GM19043 (cell line): Measurements from ENCODE around the gene CDK15.
"Not testable (repeated sequence)": the region's sequence is repeated elsewhere in the genome, so short reads cannot be mapped to it uniquely, and the experiment has no call there.

Experiments used
- ATAC-seq: cut with Tn5 transposase; IDR thresholded peaks from one replicate; pipeline ENCODE4 v1.9.1; 2021; ENCODE audit warnings: low read depth; ENCODE audit not compliant: unreplicated experiment

Gene CDK15

DNA sequence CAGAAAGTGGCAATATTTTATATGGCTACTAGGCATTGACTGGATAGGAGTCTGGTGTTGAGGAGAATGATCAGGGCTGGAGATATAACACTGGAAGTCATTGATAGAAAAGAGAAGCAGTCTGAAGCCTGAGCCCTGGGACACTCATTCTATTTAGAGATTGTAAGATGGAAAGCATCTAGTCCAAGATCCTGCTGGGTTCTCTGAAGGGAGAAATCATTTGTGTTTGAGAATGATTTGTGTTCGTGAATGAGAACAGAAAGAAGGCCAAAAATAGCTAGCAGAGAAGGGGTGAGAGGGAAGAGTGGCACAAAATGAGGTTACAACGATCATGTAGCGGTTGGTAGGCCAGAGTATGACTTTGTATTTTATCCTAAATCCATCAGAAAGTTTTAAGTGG, 18.0 kb upstream of the CDK15 start:
- ATAC-seq, result no peak

DNA sequence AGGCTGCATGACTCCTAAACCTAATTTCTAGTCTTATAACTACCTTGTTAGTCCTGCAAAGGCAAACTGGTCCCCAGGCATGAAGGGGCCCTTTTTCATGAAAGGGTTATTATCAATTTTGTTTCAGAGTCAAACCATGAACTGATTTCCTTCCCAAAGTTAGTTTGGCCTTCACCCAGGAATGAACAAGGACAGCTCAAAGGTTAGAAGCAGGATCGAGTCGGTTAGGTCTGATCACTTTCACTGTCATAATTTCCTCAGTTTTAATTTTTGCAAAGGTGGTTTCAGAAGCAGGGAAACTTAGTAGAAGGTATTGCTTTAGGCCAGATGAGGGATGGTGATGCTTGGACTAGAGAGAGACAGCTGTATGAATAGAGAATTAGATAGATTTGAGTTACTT, 16.9 kb upstream of the CDK15 start:
- ATAC-seq, result no peak

GRCh38 chr2:201790291-201790690, 16.0 kb upstream of the CDK15 start:
- ATAC-seq, result no peak

DNA sequence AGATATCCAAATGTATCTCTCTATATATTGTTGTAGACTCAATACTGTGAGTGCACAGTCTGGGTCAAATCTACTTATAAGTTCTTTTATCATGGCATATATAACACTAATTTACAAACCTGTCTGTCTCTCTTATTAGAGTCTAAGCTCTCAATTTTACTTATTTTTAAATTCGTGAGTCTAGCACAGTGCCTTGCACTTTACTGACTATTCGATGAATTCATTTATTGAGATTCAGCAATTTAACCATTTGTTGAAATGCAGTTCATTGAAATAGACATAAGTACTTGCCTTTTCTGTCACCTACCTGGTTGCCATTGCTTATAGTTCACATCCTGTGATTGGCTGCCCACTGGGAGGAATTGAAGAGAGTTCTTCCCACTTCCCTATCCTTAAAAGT, 15.3 kb upstream of the CDK15 start:
- ATAC-seq, result no peak

DNA sequence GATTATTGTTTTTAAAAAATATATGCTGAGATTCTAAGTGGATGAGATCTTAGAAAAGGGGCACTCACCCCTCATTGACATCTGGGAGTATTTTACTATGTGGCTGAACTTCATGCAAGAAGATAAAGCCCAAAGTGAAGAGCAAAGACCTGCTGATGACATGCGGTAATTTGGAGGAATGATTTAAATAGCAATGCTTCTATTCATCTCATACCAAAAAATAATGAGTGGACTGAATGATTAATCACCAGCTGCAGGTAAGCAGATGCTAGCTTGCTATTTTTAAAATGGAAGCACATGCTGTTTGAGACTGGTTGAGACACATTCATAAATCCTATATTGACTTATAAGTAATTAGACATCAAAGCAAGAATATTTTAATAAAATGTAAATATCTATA, 12.7 kb upstream of the CDK15 start:
- ATAC-seq, result no peak

- ATAC-seq, result no peak
These were observed 12.0 kb upstream of the CDK15 start for GRCh38 chr2:201794294-201794693.

DNA sequence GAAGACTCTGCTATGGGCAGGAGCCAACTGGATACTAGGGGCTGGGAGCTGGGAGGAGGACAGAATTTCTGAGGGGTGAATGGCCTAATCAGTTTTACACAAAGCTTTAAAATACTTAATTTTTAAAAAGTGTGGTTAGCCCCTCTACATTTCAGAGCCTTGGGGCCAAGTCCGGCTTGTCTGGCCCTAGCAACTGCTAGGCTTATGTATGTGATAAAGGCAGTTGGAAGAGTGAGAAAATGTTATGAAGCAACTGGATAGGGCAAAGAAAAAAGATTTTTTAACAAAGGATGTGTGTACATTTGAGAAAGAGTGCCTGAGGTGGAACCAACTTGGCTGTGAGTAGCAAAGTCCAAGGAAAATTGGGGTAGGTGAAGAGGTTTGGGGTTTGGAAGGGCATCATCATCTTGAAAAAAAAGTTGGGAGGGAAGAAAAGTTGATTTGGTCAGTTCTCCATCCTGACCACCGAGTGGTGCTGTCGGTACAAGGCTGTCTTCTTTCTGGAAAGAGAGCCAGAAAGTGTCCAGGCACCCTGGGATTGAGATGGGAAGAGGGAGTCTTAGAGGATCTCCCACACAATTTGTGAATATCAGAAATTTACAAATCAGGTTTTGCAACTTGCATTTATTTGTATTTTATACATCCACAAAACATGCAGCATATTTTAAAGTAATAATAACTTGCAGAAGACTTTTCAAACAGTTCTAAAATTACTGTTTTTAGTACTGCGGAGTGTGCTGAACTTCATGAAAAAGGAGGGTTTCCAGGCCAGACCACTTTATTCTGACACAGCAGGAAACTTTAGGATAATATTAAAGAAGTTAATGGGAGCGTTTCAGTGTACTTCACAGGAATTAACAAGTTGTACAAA, 10.5 kb upstream of the CDK15 start:
- ATAC-seq, result no peak

GRCh38 chr2:201796478-201796865, 9.9 kb upstream of the CDK15 start:
- no peak for ATAC-seq

DNA sequence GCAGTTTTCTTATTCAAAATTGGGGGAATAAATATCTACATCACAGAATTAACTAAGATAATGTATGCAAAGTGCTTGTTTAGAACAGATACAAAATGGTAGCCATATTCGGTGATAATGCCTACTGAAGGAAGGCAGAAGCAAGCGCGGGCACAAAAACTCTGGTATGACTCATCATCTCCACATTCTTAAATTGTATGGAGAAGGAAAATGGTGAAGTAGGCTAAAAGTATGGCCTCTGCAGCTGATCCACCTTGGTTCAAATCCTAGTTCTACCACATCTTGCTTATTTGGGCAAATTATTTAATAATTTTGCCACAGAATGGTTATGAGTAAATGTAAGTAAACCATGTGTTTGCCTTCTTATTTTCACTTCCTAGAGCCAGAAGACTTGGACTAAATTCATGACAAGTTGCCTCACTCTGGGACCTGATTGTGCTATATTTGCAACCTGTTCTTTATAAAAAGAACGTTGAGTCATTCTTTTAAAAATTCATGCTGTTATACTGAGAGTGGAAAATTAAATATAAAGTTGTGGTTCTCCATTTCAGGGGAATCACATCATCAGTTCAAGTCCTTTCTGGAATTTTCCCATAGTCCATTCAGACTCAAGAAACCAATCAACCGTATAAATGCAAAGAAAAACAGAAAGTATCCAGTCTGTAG, 9.0 kb upstream of the CDK15 start:
- ATAC-seq, result no peak

DNA sequence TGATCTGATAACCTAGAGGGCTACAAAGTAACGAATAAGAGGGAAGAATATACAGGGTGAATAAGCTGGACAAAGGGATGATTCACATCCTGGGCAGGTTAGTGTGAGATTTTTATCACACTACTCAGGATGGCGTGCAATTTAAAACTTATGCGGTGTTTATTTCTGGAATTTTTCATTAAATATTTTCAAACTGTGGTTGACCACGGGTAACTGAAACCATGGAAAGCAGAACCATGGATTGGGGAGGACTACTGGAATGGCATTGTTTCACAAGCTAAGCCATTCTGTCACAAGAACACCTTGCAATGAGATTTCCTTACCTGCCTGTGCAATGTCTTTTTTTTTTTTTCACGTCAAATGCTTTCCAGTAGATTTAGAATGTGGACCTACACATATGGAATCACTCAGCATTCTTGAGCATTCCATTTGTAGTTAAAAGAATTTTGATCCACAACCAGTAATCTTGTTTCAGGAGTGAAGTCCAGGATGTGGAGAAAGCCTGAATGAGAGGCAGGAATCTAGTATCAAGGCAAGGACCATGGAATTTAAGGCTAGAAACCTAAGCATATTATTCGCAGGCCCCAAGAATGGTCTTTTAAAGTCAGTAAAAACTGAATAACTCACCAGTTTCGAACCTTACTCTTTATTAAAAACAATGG, 8.0 kb upstream of the CDK15 start:
- ATAC-seq, result no peak

GRCh38 chr2:201798914-201799285, 7.4 kb upstream of the CDK15 start:
- not testable (repeated sequence) for ATAC-seq

- ATAC-seq, result no peak
These were observed 1.2 kb downstream of the CDK15 start for GRCh38 chr2:201807452-201807999.

DNA sequence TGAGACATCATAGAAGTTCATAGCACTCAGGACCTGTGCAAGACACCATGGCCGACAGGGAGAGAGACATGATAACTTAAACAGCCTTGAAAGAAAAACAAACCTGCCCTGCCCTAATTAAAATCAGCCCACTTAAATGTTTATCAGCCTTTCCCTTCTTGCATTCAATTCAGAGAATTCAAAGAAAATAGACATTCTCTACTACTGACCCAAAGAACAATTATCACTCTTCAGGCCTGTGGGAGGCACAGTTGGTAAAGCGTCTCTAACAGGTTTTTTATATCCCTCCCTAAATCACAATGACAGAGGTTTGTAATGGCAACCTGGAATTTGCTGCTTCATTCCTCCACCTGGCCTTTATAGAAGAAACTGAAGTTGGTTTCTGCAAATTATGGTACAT, 1.7 kb downstream of the CDK15 start:
- ATAC-seq, result no peak

DNA sequence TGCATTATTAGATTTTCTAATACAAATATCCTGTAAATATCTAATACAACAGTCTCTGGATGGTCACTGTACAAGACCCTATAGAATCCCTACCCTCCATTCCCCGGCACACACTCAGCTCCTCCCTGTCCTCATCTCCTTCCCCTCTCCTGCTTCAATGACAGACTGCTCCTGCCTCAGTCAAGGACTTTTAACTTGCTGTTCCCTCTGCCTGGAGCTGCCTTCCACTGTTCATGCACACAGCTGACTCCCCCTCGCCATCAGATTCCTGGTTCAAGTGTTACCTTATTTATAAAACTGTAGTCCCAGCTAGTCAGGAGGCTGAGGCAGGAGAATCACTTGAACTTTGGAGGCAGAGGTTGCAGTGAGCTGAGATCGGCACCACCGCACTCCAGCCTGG, 3.3 kb downstream of the CDK15 start:
- no peak for ATAC-seq

DNA sequence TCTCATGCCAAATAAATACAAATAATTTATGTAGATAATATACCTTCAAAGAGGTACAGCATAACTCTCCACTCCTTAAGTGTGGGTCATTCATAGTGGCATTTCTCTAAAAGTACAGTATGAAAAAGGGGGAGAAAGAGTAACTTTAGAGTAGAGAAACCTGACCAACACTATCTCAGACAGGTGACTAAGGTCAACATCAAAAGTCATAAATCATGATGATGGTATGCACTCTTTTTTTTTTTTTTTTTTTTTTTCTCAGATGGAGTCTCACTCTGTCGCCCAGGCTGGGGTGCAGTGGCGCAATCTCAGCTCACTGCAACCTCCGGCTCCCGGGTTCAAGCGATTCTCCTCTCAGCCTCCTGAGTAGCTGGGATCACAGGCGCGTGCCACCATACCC, 4.3 kb downstream of the CDK15 start:
- ATAC-seq, result not testable (repeated sequence)

GRCh38 chr2:201813996-201814760, 7.8 kb downstream of the CDK15 start:
- no peak for ATAC-seq

- ATAC-seq, result no peak
These were observed 10.6 kb downstream of the CDK15 start for GRCh38 chr2:201816657-201817575.

GRCh38 chr2:201820383-201821007, 14.2 kb downstream of the CDK15 start:
- no peak for ATAC-seq

DNA sequence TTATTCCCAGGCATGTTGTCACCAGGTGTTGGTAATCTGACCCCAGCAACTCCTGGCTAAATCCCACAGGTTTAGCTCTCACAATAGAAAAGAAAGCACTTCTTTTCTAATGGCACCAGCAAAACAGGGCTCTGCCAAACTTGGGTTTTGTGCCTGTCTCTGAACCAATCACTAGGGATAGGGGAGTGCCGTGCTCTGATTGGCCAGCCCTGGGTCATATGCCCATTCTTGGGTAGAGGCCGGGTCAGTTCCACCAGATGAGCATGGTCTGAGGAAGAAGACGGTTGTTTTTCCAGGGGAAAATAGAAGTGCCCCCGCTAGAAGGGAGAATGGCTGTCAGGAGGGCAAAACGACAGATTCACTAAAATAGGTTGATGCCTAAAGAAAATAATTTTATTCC, 14.7 kb downstream of the CDK15 start:
- ATAC-seq, result no peak
